HG02938 (cell line): ENCODE measurements around the gene PILRA.
A peak's percentile ranks its signal among the peaks of the same experiment; 100 is the strongest.
"Not testable (repeated sequence)": the region's sequence is repeated elsewhere in the genome, so short reads cannot be mapped to it uniquely, and the experiment has no call there.

ENCODE experiments used
- ATAC-seq: cut with Tn5 transposase; IDR thresholded peaks from one replicate; pipeline ENCODE4 v1.9.1; 2021; ENCODE audit warnings: mild to moderate bottlenecking, moderate library complexity; ENCODE audit not compliant: unreplicated experiment

PILRA gene

DNA sequence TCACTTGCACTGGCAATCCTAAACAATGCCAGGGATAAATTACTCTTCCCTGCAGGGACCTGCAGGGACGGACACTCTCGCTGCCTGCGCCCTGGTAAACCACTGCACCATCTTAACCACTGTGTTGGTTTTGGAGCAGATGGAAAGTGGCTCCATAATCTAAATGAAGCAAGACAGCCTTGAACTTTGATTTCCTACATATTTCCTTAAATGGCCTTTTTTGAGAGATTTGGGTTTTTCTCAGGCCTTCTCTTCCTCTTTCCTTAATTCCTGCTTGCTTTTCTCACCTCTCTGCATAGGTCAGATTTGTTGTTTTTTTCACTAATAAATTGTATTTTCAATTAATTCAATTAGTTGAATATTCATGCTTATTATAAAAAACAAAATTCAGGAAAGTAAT lies 2.8 kb downstream of the PILRA start:
- ATAC-seq: no peak

DNA sequence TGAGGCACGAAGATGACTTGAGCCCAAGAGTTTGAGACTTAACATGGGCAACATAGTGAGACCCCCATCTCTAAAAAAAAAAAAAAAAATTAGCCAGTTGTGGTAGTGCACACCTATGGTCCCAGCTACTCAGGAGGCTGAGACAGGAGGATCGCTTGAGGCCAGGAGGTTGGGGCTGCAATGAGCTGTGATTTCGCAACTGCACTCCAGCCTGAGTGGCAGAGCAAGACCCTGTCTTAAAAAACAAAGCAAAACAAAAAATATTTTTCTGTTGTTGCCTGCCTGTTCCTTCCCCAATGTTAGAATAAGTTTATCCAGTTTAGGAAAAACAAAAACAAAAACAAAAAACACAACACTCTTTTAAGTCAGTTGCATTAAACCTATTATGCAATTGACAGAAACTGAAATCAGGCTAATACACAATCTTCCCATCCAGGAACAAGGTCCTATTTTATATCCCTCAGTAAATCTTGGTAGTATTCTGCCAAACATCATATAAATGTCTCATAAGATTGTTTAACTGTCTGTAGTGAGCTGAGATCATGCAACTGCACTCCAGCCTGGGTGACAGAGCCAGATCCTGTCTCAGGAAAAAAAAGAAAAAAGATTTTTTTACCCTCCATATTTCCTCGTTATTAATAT lies 4.9 kb downstream of the PILRA start:
- no peak for ATAC-seq

DNA sequence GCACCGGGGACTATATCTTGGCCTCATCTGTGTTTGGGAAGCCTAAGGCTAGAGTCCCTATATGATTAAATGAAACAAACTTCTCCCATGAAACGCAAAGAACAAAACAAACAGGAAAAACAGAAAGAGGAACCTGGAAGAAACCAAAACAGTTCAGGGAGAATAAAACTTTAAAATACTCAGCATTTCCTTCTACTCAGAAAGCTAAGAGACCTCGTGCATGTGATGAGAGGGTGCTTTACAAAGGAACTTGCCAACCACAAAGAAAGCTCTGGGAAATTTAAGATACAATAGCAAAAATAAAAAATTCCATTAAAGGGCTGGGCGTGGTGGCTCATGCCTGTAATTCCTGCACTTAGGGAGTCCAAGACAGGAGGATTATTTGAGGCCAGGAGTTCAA lies 6.9 kb downstream of the PILRA start:
- ATAC-seq: no peak

DNA sequence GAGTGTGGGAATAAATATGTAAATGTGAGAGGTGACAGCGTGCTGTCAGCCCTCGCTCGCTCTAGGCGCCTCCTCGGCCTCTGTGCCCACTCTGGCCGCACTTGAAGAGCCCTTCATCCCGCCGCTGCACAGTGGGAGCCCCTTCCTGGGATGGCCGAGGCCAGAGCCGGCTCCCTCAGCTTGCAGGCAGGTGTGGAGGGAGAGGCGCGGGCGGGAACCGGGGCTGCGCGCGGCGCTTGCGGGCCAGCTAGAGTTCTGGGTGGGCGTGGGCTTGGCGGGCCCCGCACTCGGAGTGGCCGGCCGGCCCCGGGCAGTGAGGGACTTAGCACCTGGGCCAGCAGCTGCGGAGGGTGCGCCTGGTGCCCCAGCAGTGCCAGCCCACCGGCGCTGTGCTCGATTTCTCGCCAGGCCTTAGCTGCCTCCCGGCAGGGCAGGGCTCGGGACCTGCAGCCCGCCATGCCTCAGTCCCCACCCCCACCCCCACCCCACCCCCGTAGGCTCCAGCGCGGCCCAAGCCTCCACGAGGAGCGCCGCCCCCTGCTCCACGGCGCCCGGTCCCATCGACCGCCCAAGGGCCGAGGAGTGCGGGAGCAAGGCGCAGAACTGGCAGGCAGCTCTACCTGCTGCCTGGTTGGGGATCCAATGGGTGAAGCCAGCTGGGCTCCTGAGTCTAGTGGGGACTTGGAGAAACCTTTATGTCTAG lies 8.4 kb downstream of the PILRA start:
- ATAC-seq: not testable (repeated sequence)

DNA sequence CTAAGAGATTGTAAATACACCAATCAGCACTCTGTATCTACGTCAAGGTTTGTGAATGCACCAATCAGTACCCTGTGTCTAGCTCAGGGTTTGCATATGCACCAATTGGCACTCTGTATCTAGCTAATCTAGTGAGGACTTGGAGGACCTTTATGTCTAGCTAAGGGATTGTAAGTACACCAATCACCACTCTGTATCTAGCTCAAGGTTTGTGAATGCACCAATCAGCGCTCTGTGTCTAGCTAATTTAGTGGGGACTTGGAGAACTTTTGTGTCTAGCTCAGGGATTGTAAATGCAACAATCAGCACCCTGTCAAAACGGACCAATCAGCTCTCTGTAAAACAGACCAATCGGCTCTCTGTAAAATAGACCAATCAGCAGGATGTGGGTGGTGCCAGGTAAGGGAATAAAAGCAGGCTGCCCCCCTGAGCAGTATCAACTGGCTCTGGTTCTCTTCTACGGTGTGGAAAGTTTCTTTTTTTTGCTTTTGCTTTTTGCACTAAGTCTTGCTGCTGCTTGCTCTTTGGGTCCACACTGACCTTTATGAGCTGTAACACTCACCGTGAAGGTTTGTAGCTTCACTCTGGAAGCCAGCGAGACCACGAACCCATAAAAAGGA lies 9.1 kb downstream of the PILRA start:
- ATAC-seq: not testable (repeated sequence)

DNA sequence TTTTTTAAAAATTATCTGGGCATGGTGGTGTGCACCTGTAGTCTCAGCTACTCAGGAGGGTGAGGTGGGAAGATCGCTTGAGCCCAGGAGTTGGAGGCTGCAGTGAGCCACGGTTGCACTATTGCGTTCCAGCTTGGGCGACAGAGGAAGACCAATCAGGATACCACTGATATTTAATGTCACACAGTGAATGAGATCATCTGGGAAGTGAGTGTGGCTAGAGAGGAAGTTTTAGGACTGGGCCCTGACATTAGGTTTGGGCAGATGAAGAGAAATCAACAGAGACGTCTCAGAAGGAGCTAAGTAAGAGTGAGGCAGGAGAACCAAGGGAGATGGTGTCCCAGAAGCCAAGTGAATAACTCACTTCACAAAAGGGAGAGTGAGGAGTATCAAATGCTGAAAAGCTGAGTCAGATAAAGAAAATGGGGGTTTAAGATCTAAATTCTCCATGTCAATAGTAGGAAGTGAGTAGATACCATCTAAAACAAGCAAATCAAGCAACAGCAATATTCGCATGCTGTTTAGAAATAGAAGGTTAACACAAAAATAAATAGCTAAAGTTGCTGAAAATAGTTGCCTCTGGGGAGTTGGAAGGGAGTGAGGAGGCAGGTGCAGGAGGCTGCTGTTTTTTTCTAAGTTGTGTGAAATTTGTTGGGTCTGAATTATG lies 11.5 kb downstream of the PILRA start:
- no peak for ATAC-seq

DNA sequence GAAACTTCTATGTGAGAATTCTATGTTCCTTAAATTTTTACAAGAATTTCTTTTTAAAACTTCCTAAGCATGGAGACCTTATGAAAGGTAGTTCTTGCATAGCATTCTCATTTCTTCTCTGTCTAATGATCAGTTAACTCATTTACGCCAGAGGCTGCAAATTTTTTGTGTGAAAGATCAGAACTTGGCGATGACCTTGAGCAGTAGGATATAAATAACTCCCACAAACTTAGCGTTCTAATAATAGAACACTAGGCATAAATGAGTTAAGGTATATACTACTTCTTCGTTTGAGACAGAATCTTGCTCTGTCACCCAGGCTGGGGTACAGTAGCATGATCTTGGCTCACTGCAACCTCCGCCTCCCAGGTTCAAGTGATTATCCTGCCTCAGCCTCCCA lies 13.7 kb downstream of the PILRA start:
- ATAC-seq: no peak

DNA sequence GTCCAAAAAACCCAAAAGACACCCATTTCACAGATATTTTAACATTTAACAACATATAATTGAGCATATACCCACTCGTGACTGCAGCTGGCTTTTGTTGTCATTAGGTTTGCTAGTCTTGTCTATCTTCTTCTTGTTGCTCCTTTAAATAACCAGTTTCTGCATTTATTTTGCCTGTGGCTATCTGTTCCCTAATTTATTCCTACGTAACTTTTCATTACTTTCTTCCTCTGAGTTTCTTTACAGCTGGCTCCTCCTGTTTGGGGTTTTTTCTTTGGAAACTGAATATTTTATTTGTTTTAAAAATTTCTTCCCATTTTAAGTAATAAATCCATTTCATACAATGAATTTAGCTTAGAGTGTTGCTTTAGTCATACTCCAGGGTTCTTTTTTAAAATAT lies 14.4 kb downstream of the PILRA start:
- no peak for ATAC-seq

DNA sequence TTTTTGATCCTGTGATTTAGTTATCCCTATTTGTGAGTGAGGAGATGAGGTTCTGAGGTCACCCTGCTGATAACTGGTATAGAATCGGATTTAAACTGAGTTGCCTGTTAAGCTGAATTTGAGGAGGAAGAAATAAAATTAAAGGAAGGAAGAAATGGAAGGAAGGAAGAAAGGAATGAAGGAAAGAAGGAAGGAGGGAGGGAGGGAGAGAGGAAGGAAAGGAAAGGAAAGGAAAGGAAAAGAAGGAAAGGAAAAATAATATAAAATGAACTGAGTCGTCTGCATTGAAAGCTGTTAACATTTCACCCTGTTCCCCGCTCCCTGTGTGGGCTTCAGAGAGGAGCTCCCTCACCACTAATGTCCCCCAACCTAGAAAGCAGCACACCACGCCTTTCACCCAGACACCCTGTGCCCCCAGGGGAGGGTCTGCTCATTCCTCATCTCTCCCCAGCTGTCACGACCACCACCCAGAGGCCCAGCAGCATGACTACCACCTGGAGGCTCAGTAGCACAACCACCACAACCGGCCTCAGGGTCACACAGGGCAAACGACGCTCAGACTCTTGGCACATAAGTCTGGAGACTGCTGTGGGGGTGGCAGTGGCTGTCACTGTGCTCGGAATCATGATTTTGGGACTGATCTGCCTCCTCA lies 16.3 kb downstream of the PILRA start:
- ATAC-seq: no peak

DNA sequence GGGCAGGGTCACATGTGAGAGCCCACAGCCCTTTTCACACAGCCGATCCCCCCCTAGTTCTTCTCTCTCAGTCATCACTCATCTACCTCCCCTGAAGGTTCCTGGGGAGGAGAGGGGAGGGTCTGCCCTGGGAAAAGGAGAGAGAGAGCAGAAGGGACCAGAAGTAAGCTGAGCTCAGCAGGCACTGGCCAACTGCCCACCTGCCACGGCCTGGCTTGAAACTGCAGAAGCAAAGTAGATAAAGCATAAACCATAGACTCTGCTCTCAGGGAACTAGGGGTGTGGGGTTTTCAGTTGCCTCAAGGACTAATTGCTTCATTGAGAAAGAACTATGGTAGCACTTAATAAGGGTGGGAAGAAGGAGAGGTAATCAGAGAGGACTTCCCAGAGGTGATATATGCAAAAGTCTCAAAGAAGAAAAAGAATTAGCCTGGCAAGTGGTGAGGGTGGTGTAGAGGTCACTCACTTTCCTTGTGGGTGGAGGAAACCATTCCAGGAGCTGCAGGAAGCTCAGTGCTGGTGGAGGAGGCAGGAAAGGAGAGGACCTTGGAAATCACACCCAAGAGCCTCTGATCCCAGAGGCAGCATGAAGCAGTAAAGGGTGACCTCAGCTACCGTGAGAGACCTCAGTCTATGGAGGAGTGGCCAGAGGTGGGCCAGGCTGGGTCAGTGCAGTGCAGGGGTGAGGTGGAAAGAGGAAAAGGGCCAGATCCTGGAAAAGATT lies 17.2 kb downstream of the PILRA start:
- no peak for ATAC-seq

DNA sequence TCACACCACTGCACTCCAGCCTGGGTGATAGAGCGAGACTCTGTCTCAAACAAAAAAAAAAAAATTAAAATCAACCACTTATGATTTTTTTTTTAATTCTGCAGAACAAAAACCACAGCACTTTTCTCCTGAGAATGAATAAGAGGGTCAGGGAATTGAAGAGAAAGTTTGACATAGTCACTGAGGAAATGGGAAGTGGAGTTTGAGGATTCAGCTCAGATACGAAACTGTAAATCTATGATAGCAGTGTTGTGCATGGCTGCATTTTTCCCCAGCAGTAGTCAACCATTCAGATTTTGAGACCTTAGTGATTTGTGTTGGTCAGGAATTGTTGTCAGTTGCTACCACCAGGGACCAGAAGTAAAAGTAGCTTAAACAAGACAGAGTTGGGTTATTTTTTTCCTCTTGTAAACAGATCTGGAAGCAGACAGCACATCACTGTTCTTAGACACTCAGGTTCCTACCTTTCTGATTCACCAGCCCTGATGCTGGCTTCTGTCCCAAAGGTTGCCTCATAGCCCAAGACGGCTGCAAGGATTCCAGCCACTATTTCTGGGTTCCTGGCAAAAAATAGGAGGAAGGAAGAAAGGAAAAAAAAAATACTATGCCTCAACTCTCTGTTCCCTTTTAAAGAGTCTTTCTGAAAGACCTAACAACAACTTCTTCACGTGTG lies 20.1 kb downstream of the PILRA start:
- ATAC-seq: no peak

DNA sequence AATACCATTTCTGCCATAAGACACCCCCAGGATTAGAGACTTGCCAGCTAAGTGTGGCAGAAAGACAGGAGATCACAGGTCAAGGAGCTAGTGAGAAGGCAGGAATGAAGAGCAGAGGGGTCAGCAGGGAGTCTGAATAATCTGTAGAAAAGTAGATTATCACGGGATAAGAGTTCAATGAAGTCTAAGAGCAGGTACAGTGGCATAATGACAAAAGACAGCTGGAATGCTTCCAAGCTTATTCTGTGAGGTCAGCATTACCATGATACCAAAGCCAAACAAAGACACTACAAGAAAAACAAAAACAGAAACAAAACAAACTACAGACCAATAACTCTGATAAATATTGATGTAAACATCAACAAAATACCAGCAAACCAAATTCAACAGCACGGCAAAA lies 20.8 kb downstream of the PILRA start:
- no peak for ATAC-seq

DNA sequence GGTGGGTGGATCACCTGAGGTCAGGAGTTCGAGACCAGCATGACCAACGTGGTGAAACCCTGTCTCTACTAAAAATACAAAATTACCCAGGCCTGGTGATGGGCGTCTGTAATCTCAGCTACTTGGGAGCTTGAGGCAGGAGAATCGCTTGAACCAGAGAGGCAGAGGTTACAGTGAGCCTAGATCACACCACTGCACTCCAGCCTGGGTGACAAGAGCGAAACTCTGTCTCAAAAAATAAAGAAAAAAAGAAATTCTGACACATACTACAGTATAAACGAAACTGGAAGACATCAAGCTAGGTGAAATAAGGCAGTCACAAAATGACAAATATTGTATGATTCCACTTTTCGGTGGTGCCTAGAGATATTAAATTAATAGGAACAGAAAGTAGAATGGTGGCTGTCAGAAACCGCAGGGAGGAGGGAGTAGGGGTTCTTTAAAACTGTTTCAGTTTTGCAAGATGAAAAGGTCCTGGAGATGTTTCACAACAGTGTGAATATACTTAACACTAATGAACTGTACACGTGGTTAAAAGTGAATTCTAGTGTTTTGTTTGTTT lies 23.2 kb downstream of the PILRA start:
- peak; percentile 94 for ATAC-seq

DNA sequence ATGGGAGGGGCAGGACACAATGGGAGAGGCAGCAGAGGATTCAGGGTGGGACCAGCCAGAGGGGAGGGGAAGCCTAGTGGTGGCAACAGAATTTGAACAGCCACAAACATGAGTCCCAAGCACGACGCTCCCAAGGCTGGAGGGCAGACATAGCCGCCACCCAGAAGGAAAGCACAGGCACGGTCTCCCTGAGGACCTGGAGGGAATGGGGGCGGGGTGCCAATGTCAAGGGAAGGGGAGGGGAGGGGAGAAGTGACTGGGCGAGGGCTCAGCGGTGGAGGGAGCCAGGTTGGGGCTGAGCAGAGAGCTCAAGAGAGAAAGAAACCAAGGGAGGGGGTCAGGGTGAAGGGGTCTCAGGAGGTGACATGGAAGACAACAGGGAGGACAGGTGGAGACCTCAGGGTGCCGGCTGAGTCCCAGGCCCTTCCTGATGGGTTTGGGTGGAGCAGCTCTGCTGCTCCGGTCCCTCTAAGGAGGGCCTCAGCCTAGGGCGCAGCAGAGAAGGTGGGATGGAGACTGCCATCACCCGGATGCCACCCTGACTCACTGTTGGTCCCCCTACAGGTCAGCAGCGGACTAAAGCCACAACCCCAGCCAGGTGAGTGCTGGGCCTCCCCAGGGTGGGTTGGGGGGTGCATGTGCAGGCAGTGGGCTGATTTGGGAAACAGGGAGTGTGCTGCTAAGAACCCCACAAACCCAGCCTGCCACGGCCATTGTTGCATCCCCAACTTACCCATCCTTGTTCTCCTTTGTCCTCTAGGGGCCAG lies 24.2 kb downstream of the PILRA start:
- no peak for ATAC-seq

DNA sequence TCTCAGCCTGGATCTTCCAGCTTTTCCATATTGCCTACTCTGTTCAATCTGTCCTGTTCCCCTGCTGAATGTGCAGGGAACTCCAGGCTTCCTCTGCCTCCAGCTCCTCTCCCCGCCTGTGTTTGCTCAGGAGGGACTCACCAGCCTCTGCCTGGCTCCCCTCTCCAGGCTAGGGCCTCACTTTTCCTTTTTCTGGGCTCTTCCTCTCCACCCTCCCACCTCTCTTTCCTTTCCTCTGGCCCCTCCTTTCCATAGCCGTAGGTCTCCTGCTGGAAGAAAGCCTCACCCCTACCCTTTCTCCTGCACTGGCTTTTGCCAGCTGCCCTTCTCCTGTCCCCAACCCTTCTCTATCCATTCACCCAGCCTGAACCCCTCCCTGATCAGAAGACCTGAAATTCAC lies 25.0 kb downstream of the PILRA start:
- ATAC-seq: no peak

DNA sequence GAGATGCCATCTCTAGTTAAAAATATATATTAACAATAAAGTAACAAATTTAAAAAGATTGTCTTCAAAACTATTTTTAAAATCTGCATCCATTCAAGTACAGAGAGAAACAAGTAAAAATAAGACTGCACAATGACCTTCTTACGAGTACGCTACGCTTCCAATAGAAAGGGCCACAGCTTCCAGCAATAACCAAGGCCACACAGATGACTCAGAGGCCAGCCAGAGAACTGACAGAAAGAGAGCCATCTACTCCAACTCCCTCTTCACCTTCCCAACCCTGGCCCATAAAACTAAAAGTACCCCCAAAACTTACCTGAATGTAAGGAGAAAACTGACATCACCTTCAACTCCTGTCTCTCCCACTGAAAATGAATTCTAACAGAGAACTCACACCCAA lies 26.8 kb downstream of the PILRA start:
- ATAC-seq: no peak

DNA sequence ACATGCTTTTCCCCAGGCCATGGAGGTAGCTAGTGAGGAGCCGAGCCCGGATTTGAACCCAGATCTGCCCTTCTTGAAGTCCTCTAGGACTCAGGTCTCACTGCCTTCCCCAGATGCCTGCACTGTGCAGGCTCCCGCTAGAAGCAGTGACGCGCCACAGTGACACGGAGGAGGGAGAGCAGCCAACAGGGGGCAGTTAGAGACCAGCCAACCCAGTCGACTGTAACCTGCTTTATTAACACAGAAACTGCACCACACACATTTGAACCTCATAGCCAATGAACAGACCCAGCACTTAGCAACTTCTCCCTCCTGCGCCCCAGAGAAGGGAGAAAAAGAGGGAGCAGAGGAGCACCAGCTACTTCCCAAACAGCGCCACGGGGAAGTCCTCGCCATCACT lies 27.4 kb downstream of the PILRA start:
- ATAC-seq: no peak

DNA sequence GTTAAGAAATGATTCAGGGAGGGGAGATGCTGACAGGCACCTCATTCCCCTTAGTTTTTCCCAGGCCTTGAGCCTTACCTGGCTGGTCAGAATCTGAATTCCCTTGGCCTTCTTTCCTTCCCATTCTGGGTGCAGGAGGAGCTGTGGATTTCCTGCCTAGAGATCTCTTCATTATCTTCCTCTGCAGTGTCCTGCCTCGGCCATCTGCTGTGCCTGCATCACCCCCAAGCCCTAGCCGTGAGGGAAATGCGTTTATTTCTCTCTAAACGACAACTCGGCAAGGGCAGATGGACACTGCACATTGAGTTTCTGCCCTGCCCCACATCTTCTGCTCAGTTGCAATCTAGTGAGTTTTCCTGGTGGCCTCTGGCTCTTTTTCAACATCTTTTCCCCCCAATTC lies 28.5 kb downstream of the PILRA start:
- no peak for ATAC-seq

DNA sequence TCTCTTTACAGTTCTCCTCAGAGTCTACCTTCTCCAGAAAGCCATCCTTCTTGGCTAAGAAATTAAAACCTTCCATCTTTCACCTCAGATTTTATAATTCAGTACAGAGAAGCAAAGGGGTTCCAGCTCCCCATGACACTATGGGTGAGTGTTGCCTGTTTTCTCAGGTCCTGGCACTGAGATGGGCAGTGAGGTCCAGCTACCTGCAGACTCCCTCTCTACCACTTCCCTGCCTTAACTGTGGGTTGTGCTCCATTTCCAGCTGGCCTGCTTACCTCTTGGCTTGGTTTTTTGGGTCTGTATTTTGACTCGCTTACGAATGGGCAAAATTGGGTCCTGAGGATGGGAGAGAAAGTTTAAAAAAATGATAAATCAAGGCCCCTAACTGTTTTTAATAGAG lies 29.0 kb downstream of the PILRA start:
- ATAC-seq: no peak
